ENCODE results near the gene GPANK1. TPM values are rescaled to one million over a fixed set of nuclear protein-coding genes. Genes with fewer than 3 reads are reported as not detected.

GPANK1 gene
- total and polyA plus RNA-seq, 2 of the 4 experiments (the other 2 are of a cell fraction): 6.1 to 13.8 TPM

- no peak for TF ChIP-seq ELK1 (IDR thresholded peaks at IDR 0.05; ENCODE audit: borderline replicate concordance, low read depth, low read length)
Observed at GRCh38 chr6:31663961-31664789, 622 bp downstream of the GPANK1 start (continued).

Data from IMR-90 (cell line).